Testis (tissue), 3 donors: Measurements from ENCODE around the gene P2RX1. TPM values are rescaled to one million over a fixed set of nuclear protein-coding genes. Genes with fewer than 3 reads are reported as not detected.

Experiments used
- DNase-seq: peaks from one replicate; pipeline ENCODE4 v3.0.0-alpha.2; 2019
- H3K27ac ChIP-seq, 2 donors: fragments of 200-600 bp; sonication (generic); one replicate each; pipeline ENCODE4 v1.5.1; 2019
- H3K27me3 ChIP-seq: fragments of 200-600 bp; sonication (generic); one replicate; pipeline ENCODE4 v1.5.1; 2019
- H3K36me3 ChIP-seq: fragments of 200-600 bp; sonication (generic); one replicate; pipeline ENCODE4 v1.5.1; 2017; ENCODE audit warnings: low read depth; ENCODE audit errors: missing control alignments
- H3K4me1 ChIP-seq: fragments of 200-600 bp; sonication (generic); one replicate; pipeline ENCODE4 v1.5.1; 2019
- H3K4me3 ChIP-seq, 2 donors: fragments of 200-600 bp; sonication (generic); one replicate each; pipeline ENCODE4 v1.5.1; 2017 to 2019
- H3K9me3 ChIP-seq: fragments of 200-600 bp; sonication (generic); one replicate; pipeline ENCODE4 v1.5.1; 2017
- CTCF ChIP-seq, 3 experiments: fragments of 450-650 bp in 2 of 3; fragments of 200-600 bp in 1 of 3; sonication (generic) in 1 of 3; IDR thresholded peaks; one replicate each; pipeline ENCODE4 v1.5.1; 2016 to 2019; ENCODE audit warnings: antibody characterized with exemption in 3 of 3, mild to moderate bottlenecking in 2 of 3, moderate library complexity in 1 of 3
- POLR2A ChIP-seq: fragments of 450-650 bp; IDR thresholded peaks from one replicate; pipeline ENCODE4 v1.6.1; 2017; ENCODE audit warnings: antibody characterized with exemption, mild to moderate bottlenecking, moderate library complexity
- WGBS, 2 donors: methylation state at CpG; one replicate each; pipeline ENCODE4 v1.1.5; 2018; 5-methylcytosine and 5-hydroxymethylcytosine counted together
- intact Hi-C: fragments of 100-400 bp; cut with DNase I; formaldehyde crosslinking; loops from one replicate; pipeline ENCODE4 v1.15.1; 2023; ENCODE audit warnings: low total_unique reads
- polyA plus RNA-seq: library from polyadenylated mRNA; stranded (reverse); fragments of 350-450 nt; fragmentation: Illumina TruSeq; extraction: RNeasy Lipid Tissue Mini Kit (QIAGEN cat#74804); gene quantifications from one replicate; pipeline ENCODE4 v1.2.3, GENCODE V29; 2014; ENCODE audit warnings: low read depth, low replicate concordance; ENCODE audit not compliant: insufficient read depth
- total RNA-seq, 2 donors: library from RNA; depleted of rRNA; stranded (reverse); fragments of >200 nt; gene quantifications; one replicate each; pipeline ENCODE4 v1.2.3, GENCODE V29; 2016

Gene P2RX1
- total and polyA plus RNA-seq, 3 donors from 2014 or later = 2.5 to 15.2 (median 5.0) TPM

GRCh38 chr17:3947318-3947810 lies 31.1 kb upstream of the P2RX1 start:
- Histone ChIP-seq H3K4me3 (no peak overlapping the region), H3K27me3 (no peaks in the 10 kb centered on the region), H3K27ac (no peak overlapping the region), H3K4me1 (peaks cover 4% of the 10 kb centered on the region), H3K36me3 (no peaks in the 10 kb centered on the region), H3K9me3 (no peaks in the 10 kb centered on the region)
- TF ChIP-seq POLR2A (no peak), CTCF (IDR thresholded peaks at IDR 0.05) (no peak)
- intact Hi-C loops = no loop called here
- no peak for DNase-seq
- WGBS, 2 donors = 96 to 97% methylated on average over 8 to 41 of the region's 43 CpGs

GRCh38 chr17:3946711-3947235 lies 30.5 kb upstream of the P2RX1 start:
- DNase-seq = no peak
- no peak for TF ChIP-seq CTCF (IDR thresholded peaks at IDR 0.05)
- no peak for TF ChIP-seq POLR2A
- no peak overlapping the region for H3K27ac ChIP-seq
- no peaks in the 10 kb centered on the region for H3K27me3 ChIP-seq
- no peaks in the 10 kb centered on the region for H3K9me3 ChIP-seq
- no peak overlapping the region for H3K4me3 ChIP-seq
- peaks cover 4% of the 10 kb centered on the region for H3K4me1 ChIP-seq
- 49 to 81% methylated on average over 4 to 5 of the region's 5 CpGs for WGBS, 2 donors
- intact Hi-C loops = no loop called here
- no peaks in the 10 kb centered on the region for H3K36me3 ChIP-seq

GRCh38 chr17:3944485-3945388 lies 28.5 kb upstream of the P2RX1 start:
- 47% methylated on average over 10 to 49 of the region's 68 CpGs for WGBS, 2 donors
- TF ChIP-seq POLR2A (no peak), CTCF (IDR thresholded peaks at IDR 0.05) (no peak)
- intact Hi-C loops = no loop called here
- H3K4me1 ChIP-seq = peaks cover 4% of the 10 kb centered on the region
- H3K27me3 ChIP-seq = no peaks in the 10 kb centered on the region
- no peaks in the 10 kb centered on the region for H3K9me3 ChIP-seq
- no peak overlapping the region for H3K27ac ChIP-seq
- peak overlapping the region; percentile 36 to 48 for H3K4me3 ChIP-seq
- peak; percentile 61 for DNase-seq
- no peaks in the 10 kb centered on the region for H3K36me3 ChIP-seq

GRCh38 chr17:3943240-3943891 lies 27.1 kb upstream of the P2RX1 start:
- Histone ChIP-seq H3K9me3 (no peaks in the 10 kb centered on the region), H3K27ac (no peak overlapping the region), H3K4me1 (no peaks in the 10 kb centered on the region), H3K36me3 (no peaks in the 10 kb centered on the region), H3K4me3 (no peak overlapping the region), H3K27me3 (no peaks in the 10 kb centered on the region)
- no peak for DNase-seq
- 93 to 94% methylated on average over 22 to 23 of the region's 23 CpGs for WGBS, 2 donors
- intact Hi-C loops = no loop called here
- no peak for TF ChIP-seq POLR2A
- TF ChIP-seq CTCF (IDR thresholded peaks at IDR 0.05) = no peak
